Calu3 (cell line): ENCODE results near the gene INVS. TPM values are rescaled to one million over a fixed set of nuclear protein-coding genes. Genes with fewer than 3 reads are reported as not detected.

Experiments used
- BruUV-seq: library from RNA; stranded (reverse); fragments of 400-500 nt; replicated peaks from 2 replicates; lab custom pipeline; 2021; lab: Mats Ljungman, UMichigan
- CTCF ChIA-PET: fragments of 300-600 bp; sonication (Branson Sonifier 250); formaldehyde crosslinking; loops from one replicate; lab custom pipeline; 2022; ENCODE audit warnings: antibody characterized with exemption; lab: Charles Lee
- DNase-seq: peaks from one replicate; pipeline ENCODE4 v3.0.0; 2022
- H3K27ac Mint-ChIP-seq: one replicate; pipeline ENCODE4 v1.8.0; 2022; ENCODE audit warnings: mixed read lengths; ENCODE audit not compliant: unreplicated experiment
- H3K27me3 Mint-ChIP-seq: one replicate; pipeline ENCODE4 v1.8.0; 2022; ENCODE audit warnings: mixed read lengths; ENCODE audit not compliant: unreplicated experiment
- H3K36me3 Mint-ChIP-seq: one replicate; pipeline ENCODE4 v1.8.0; 2022; ENCODE audit warnings: mild to moderate bottlenecking, moderate library complexity, mixed read lengths; ENCODE audit not compliant: insufficient read depth, unreplicated experiment
- H3K4me1 Mint-ChIP-seq: one replicate; pipeline ENCODE4 v1.8.0; 2022; ENCODE audit warnings: mild to moderate bottlenecking, low read depth, mixed read lengths; ENCODE audit not compliant: unreplicated experiment
- H3K4me3 Mint-ChIP-seq: one replicate; pipeline ENCODE4 v1.8.0; 2022; ENCODE audit warnings: mild to moderate bottlenecking, low read depth, moderate library complexity, mixed read lengths; ENCODE audit not compliant: unreplicated experiment
- H3K9me3 Mint-ChIP-seq: one replicate; pipeline ENCODE4 v1.8.0; 2022; ENCODE audit warnings: low read depth, mixed read lengths; ENCODE audit not compliant: unreplicated experiment
- CTCF ChIP-seq: fragments of 200-600 bp; IDR thresholded peaks from one replicate; pipeline ENCODE4 v1.8.0; 2022; ENCODE audit warnings: antibody characterized with exemption; ENCODE audit not compliant: unreplicated experiment
- intact Hi-C: fragments of 100-400 bp; cut with micrococcal nuclease; formaldehyde crosslinking; loops from one replicate; pipeline ENCODE4 v1.10.0; 2022; ENCODE audit not compliant: unreplicated experiment
- total RNA-seq: library from RNA; stranded (reverse); gene quantifications from 2 replicates; pipeline ENCODE4 v1.2.3, GENCODE V29; 2022

Gene INVS
- total RNA-seq, 1 experiment from 2014 or later, result 12.4 TPM

- intact Hi-C loops, result no loop called here
- no peaks in the 10 kb centered on the region for H3K27me3 Mint-ChIP-seq
- no TSS peak for BruUV-seq
- DNase-seq, result no peak
- H3K9me3 Mint-ChIP-seq, result no peaks in the 10 kb centered on the region
- no peak for TF ChIP-seq CTCF
- H3K4me3 Mint-ChIP-seq, result no peak overlapping the region
- CTCF ChIA-PET, result interaction anchor here (0.7 kb wide), 1 partner anchor 9 kb away, joined by 3 read pairs; no protein-coding TSS in a partner anchor
- H3K4me1 Mint-ChIP-seq, result peaks cover 8% of the 10 kb centered on the region
- H3K27ac Mint-ChIP-seq, result no peak overlapping the region
- peaks cover 7% of the 10 kb centered on the region for H3K36me3 Mint-ChIP-seq
These were observed 195.3 kb downstream of the INVS start for GRCh38 chr9:100294341-100294740.

GRCh38 chr9:100294806-100295205 lies 195.8 kb downstream of the INVS start:
- CTCF ChIA-PET, result no interaction called here
- H3K4me1 Mint-ChIP-seq, result peaks cover 8% of the 10 kb centered on the region
- H3K27ac Mint-ChIP-seq, result no peak overlapping the region
- DNase-seq, result no peak
- no TSS peak for BruUV-seq
- H3K36me3 Mint-ChIP-seq, result peaks cover 5% of the 10 kb centered on the region
- intact Hi-C loops, result no loop called here
- H3K9me3 Mint-ChIP-seq, result no peaks in the 10 kb centered on the region
- TF ChIP-seq CTCF, result no peak
- H3K4me3 Mint-ChIP-seq, result no peak overlapping the region
- H3K27me3 Mint-ChIP-seq, result no peaks in the 10 kb centered on the region

- Mint-ChIP-seq H3K27ac (peak overlapping the region; percentile 23), H3K36me3 (peaks cover 5% of the 10 kb centered on the region), H3K27me3 (no peaks in the 10 kb centered on the region), H3K4me1 (peaks cover 8% of the 10 kb centered on the region), H3K4me3 (no peak overlapping the region), H3K9me3 (no peaks in the 10 kb centered on the region)
- intact Hi-C loops, result no loop called here
- DNase-seq, result no peak
- BruUV-seq, result no TSS peak
- no peak for TF ChIP-seq CTCF
- CTCF ChIA-PET, result no interaction called here
These were observed 196.2 kb downstream of the INVS start for GRCh38 chr9:100295240-100295639.

- no peak for DNase-seq
- CTCF ChIA-PET, result no interaction called here
- no peak overlapping the region for H3K27ac Mint-ChIP-seq
- no peak overlapping the region for H3K4me3 Mint-ChIP-seq
- intact Hi-C loops, result no loop called here
- H3K27me3 Mint-ChIP-seq, result no peaks in the 10 kb centered on the region
- H3K9me3 Mint-ChIP-seq, result no peaks in the 10 kb centered on the region
- peaks cover 8% of the 10 kb centered on the region for H3K4me1 Mint-ChIP-seq
- peaks cover 5% of the 10 kb centered on the region for H3K36me3 Mint-ChIP-seq
- BruUV-seq, result no TSS peak
- TF ChIP-seq CTCF, result no peak
These were observed 197.4 kb downstream of the INVS start for GRCh38 chr9:100296407-100296806.
